Skin of body (tissue), 2 donors: ENCODE results near the gene COPA. TPM values are rescaled to one million over a fixed set of nuclear protein-coding genes. Genes with fewer than 3 reads are reported as not detected.
"Not testable (repeated sequence)": the region's sequence is repeated elsewhere in the genome, so short reads cannot be mapped to it uniquely, and the experiment has no call there.

Source experiments
- DNase-seq: peaks from one replicate; lab custom pipeline; 2025; lab: John Stamatoyannopoulos, UW
- total RNA-seq: library from RNA; depleted of rRNA; stranded (reverse); fragments of >200 nt; gene quantifications from one replicate; pipeline ENCODE4 v1.2.3, GENCODE V29; 2014

COPA gene
- total RNA-seq, 1 donor from 2014 or later = 178 TPM

GRCh38 chr1:160328184-160328583, 14.9 kb downstream of the COPA start:
- DNase-seq = no peak

GRCh38 chr1:160326418-160326817, 16.6 kb downstream of the COPA start:
- DNase-seq = no peak

GRCh38 chr1:160325252-160325651, 17.8 kb downstream of the COPA start:
- DNase-seq = no peak

- DNase-seq = no peak
Measured at GRCh38 chr1:160322831-160323230, 20.2 kb downstream of the COPA start.

GRCh38 chr1:160315359-160315758, 27.7 kb downstream of the COPA start:
- DNase-seq = no peak

- DNase-seq = no peak
Measured at GRCh38 chr1:160309571-160309970, 33.5 kb downstream of the COPA start.

GRCh38 chr1:160309185-160309557, 33.9 kb downstream of the COPA start:
- DNase-seq = no peak

GRCh38 chr1:160308451-160309184, 34.4 kb downstream of the COPA start:
- no peak for DNase-seq

- DNase-seq = no peak
Measured at GRCh38 chr1:160307118-160307791, 35.8 kb downstream of the COPA start.

- DNase-seq = no peak
Measured at GRCh38 chr1:160300173-160300572, 42.9 kb downstream of the COPA start.

GRCh38 chr1:160296036-160296435, 47.0 kb downstream of the COPA start:
- no peak for DNase-seq

GRCh38 chr1:160293020-160293968, 49.8 kb downstream of the COPA start:
- DNase-seq = no peak

GRCh38 chr1:160291248-160292220, 51.5 kb downstream of the COPA start:
- peak; percentile 52 for DNase-seq

- DNase-seq = not testable (repeated sequence)
Measured at GRCh38 chr1:160287769-160288168, 55.3 kb downstream of the COPA start.

- DNase-seq = no peak
Measured at GRCh38 chr1:160285506-160285905, 57.5 kb downstream of the COPA start.

GRCh38 chr1:160284782-160285344, 58.2 kb downstream of the COPA start, which contains the start of gene PEX19:
Gene PEX19 (minus strand): TSS chr1:160285133. CDS start chr1:160285124, 9 bp downstream.
- DNase-seq = peak; percentile 85

GRCh38 chr1:160284220-160284781, 58.7 kb downstream of the COPA start:
- DNase-seq = peak; percentile 24

GRCh38 chr1:160282807-160283206, 60.2 kb downstream of the COPA start:
- no peak for DNase-seq

GRCh38 chr1:160277987-160278386, 65.1 kb downstream of the COPA start:
- no peak for DNase-seq

- no peak for DNase-seq
Measured at GRCh38 chr1:160277330-160277729, 65.7 kb downstream of the COPA start.
